Measurements from ENCODE around the gene TMEM52. TPM values are rescaled to one million over a fixed set of nuclear protein-coding genes. Genes with fewer than 3 reads are reported as not detected.

Gene TMEM52
- total RNA-seq, 1 experiment from 2014 or later, result 9.6 TPM

DNA sequence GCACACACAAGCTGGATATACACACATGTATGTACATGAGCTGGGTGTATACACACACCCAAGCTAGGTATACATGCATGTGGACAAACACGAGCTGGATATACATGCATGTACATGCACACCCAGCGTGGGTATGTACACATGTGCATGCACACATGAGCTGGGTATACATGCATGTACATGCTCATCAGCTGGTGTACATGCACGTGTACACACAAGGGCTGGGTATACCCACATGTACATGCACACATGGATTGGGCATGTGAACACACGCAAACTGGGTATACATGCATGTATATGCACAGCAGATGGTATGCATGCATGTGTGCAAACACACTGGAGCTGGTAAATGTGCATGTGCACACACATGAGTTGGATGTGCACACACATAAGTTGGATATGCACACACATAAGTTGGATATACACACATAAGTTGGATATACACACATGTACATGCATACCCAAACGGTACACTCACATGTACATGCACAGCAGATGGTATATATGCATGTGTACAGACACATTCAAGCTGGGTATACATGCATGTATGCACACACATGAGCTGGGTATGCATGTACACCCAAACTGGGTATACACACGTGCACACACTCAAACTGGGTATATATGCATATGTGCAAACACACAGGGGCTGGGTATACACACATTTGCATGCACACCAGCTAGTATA, 20.7 kb downstream of the TMEM52 start:
- H3K9me3 ChIP-seq (ENCODE audit: control insufficient read depth, low read depth, low read length), result no peaks in the 10 kb centered on the region
- H3K4me1 Mint-ChIP-seq, result peaks cover 19 to 26% of the 10 kb centered on the region in 2 experiments
- no peak overlapping the region for H3K4me2 ChIP-seq (ENCODE audit: insufficient read depth, insufficient read length, low read length)
- H3K27me3 ChIP-seq (ENCODE audit: insufficient read depth, low read length), result no peaks in the 10 kb centered on the region
- H3K9me3 Mint-ChIP-seq, result peaks cover 6% of the 10 kb centered on the region in 2 experiments; a peak in 3 of 5 replicates
- H3K79me1 ChIP-seq (ENCODE audit: insufficient read depth, low read depth, low read length, poor library complexity, severe bottlenecking), result no peaks in the 10 kb centered on the region
- H2BK12ac ChIP-seq (ENCODE audit: insufficient read length, low read depth, low read length), result no peak overlapping the region
- no peak overlapping the region for H3K18ac ChIP-seq (ENCODE audit: insufficient read length, low read depth, low read length)
- no peaks in the 10 kb centered on the region for H3K23me2 ChIP-seq (ENCODE audit: insufficient read length, low read depth, low read length, poor library complexity, severe bottlenecking)
- no peak overlapping the region for H3T11ph ChIP-seq (ENCODE audit: low read length)
- no peak overlapping the region for H2BK5ac ChIP-seq (ENCODE audit: insufficient read length, low read length)
- TF ChIP-seq, protein P1, sequence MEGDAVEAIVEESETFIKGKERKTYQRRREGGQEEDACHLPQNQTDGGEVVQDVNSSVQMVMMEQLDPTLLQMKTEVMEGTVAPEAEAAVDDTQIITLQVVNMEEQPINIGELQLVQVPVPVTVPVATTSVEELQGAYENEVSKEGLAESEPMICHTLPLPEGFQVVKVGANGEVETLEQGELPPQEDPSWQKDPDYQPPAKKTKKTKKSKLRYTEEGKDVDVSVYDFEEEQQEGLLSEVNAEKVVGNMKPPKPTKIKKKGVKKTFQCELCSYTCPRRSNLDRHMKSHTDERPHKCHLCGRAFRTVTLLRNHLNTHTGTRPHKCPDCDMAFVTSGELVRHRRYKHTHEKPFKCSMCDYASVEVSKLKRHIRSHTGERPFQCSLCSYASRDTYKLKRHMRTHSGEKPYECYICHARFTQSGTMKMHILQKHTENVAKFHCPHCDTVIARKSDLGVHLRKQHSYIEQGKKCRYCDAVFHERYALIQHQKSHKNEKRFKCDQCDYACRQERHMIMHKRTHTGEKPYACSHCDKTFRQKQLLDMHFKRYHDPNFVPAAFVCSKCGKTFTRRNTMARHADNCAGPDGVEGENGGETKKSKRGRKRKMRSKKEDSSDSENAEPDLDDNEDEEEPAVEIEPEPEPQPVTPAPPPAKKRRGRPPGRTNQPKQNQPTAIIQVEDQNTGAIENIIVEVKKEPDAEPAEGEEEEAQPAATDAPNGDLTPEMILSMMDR (conservative IDR thresholded peaks at IDR 0.05), result no peak
- no peak overlapping the region; a peak in 1 of 7 replicates for H3K27ac Mint-ChIP-seq
- H2BK120ac ChIP-seq (ENCODE audit: low read depth, low read length, poor library complexity, severe bottlenecking), result no peak overlapping the region
- no peak overlapping the region for H4K8ac ChIP-seq (replicated peaks; ENCODE audit: insufficient read length, low read depth, low read length)
- H3K23ac ChIP-seq (ENCODE audit: insufficient read length, low read depth, low read length), result no peak overlapping the region
- H2BK20ac ChIP-seq (ENCODE audit: low read depth, low read length, poor library complexity, severe bottlenecking), result no peak overlapping the region
- H3K79me2 ChIP-seq (ENCODE audit: insufficient read depth, low read length), result no peaks in the 10 kb centered on the region; the same call in 1 of the 2 replicates
- WGBS (ENCODE audit: extremely low coverage, insufficient read length, low lambda C conversion rate), result no CpG with 5 or more reads among the region's 6 CpGs
- no peak overlapping the region for H3K4ac ChIP-seq (ENCODE audit: low read depth, low read length)
- no peak overlapping the region for H4K91ac ChIP-seq (ENCODE audit: insufficient read length, low read depth, low read length)
- H3K14ac ChIP-seq (ENCODE audit: insufficient read depth, low read length), result no peak overlapping the region
- no peak overlapping the region for H2AK5ac ChIP-seq (ENCODE audit: insufficient read length, low read length)
- no peak overlapping the region for H2BK15ac ChIP-seq (ENCODE audit: low read depth, low read length)
- 0 out of 2 replicates have a peak, but pooled peaks cover 3% of the 10 kb centered on the region for H3K4me1 ChIP-seq (ENCODE audit: insufficient read depth, low read length)
- no peak overlapping the region for H4K5ac ChIP-seq (ENCODE audit: insufficient read length, low read depth, low read length)
- no peak overlapping the region for H3K56ac ChIP-seq (ENCODE audit: insufficient read length, low read depth, low read length)
- H4K20me1 ChIP-seq (ENCODE audit: control insufficient read depth, insufficient read depth, insufficient read length), result no peaks in the 10 kb centered on the region
- no peak overlapping the region for H2AFZ ChIP-seq (ENCODE audit: low read length)
- no peak for DNase-seq
- no peaks in the 10 kb centered on the region for H3K36me3 Mint-ChIP-seq (ENCODE audit: insufficient read depth in 1 of 3, low read depth in 3 of 3)
- no peak overlapping the region; a peak in 1 of 5 replicates for H3K4me3 Mint-ChIP-seq
- no peak overlapping the region for H3K9ac ChIP-seq (ENCODE audit: extremely low read depth, insufficient read length, low read length)
- no peak overlapping the region for H3K27ac ChIP-seq (ENCODE audit: insufficient read length, low read depth, low read length)
- H3K27me3 Mint-ChIP-seq (ENCODE audit: low read depth), result peaks cover 8% of the 10 kb centered on the region

Measured in H9 (cell line).